Breast epithelium (tissue), 4 donors: ENCODE measurements around the gene M1AP. TPM values are rescaled to one million over a fixed set of nuclear protein-coding genes. Genes with fewer than 3 reads are reported as not detected.

Experiments used
- DNase-seq, 2 donors: peaks; one replicate each; pipeline ENCODE4 v3.0.0-alpha.2; 2019; ENCODE audit warnings: low spot score in 2 of 2
- H3K27ac ChIP-seq, 2 donors: fragments of 200-600 bp; sonication (generic) in 1 of 2; one replicate each; pipeline ENCODE4 v1.5.1; 2016 to 2019; ENCODE audit warnings: mild to moderate bottlenecking in 1 of 2
- H3K27me3 ChIP-seq, 2 donors: fragments of 200-600 bp; sonication (generic) in 1 of 2; one replicate each; pipeline versions ENCODE4 v1.5.1 to v1.6.0; 2017 to 2019; ENCODE audit warnings: control low read depth in 1 of 2, mild to moderate bottlenecking in 1 of 2
- H3K36me3 ChIP-seq: fragments of 200-600 bp; one replicate; pipeline ENCODE4 v1.5.1; 2019
- H3K4me1 ChIP-seq, 2 donors: fragments of 200-600 bp; sonication (generic); one replicate each; pipeline ENCODE4 v1.5.1; 2016 to 2019; ENCODE audit warnings: control low read depth in 1 of 2
- H3K4me3 ChIP-seq, 3 donors: fragments of 200-600 bp; sonication (generic); 1 replicate in 2 of 3; 2 replicates in 1 of 3; pipeline ENCODE4 v1.5.1; 2016 to 2019; ENCODE audit warnings: mild to moderate bottlenecking in 3 of 3, moderate library complexity in 2 of 3
- H3K9me3 ChIP-seq, 2 donors: fragments of 200-600 bp; sonication (generic) in 1 of 2; one replicate each; pipeline ENCODE4 v1.5.1; 2016 to 2019; ENCODE audit warnings: control low read depth in 1 of 2
- CTCF ChIP-seq, 3 donors: fragments of 450-650 bp; IDR thresholded peaks; one replicate each; pipeline ENCODE4 v1.5.1; 2016 to 2017; ENCODE audit warnings: antibody characterized with exemption in 3 of 3, mild to moderate bottlenecking in 3 of 3, moderate library complexity in 3 of 3
- POLR2A ChIP-seq: fragments of 450-650 bp; IDR thresholded peaks from one replicate; pipeline ENCODE4 v1.6.1; 2016; ENCODE audit warnings: antibody characterized with exemption, mild to moderate bottlenecking, moderate library complexity
- POLR2AphosphoS5 ChIP-seq, 3 donors: sonication (generic); formaldehyde crosslinking; IDR thresholded peaks; one replicate each; pipeline ENCODE4 v1.6.1; 2017; ENCODE audit warnings: antibody characterized with exemption in 3 of 3
- intact Hi-C: fragments of 100-400 bp; cut with DNase I; formaldehyde crosslinking; loops from one replicate; pipeline ENCODE4 v1.15.1; 2023; ENCODE audit warnings: low total_unique reads
- total RNA-seq, 3 donors: library from RNA; depleted of rRNA; stranded (reverse); fragments of >200 nt; gene quantifications; one replicate each; pipeline ENCODE4 v1.1.0, GENCODE V29; 2016

Gene M1AP
- total RNA-seq, 3 donors from 2014 or later, result 0.29 to 3.4 (median 0.66) TPM

- H3K9me3 ChIP-seq, result no peaks in the 10 kb centered on the region
Observed at GRCh38 chr2:74533464-74533863, 114.7 kb downstream of the M1AP start.

GRCh38 chr2:74532222-74532621, 115.9 kb downstream of the M1AP start:
- Histone ChIP-seq H3K27ac (no peak overlapping the region), H3K9me3 (no peaks in the 10 kb centered on the region), H3K36me3 (no peaks in the 10 kb centered on the region)

More at GRCh38 chr2:74533464-74533863, 114.7 kb downstream of the M1AP start:
- intact Hi-C loops, result no loop called here
- Histone ChIP-seq H3K4me1 (peaks cover 0 to 15% of the 10 kb centered on the region in 2 donors), H3K27me3 (no peaks in the 10 kb centered on the region), H3K4me3 (no peak overlapping the region), H3K27ac (no peak overlapping the region), H3K36me3 (no peaks in the 10 kb centered on the region)
- no peak for DNase-seq
- TF ChIP-seq POLR2AphosphoS5 (IDR thresholded peaks at IDR 0.05) (no peak), POLR2A (no peak), CTCF (IDR thresholded peaks at IDR 0.05) (no peak)

GRCh38 chr2:74531666-74532065, 116.5 kb downstream of the M1AP start:
- peaks cover 0 to 18% of the 10 kb centered on the region in 2 donors for H3K4me1 ChIP-seq
- no peak overlapping the region for H3K4me3 ChIP-seq
- no peaks in the 10 kb centered on the region for H3K27me3 ChIP-seq
- no peaks in the 10 kb centered on the region for H3K9me3 ChIP-seq
- no peak overlapping the region for H3K27ac ChIP-seq
- no peak for TF ChIP-seq POLR2A
- DNase-seq, result no peak
- no peaks in the 10 kb centered on the region for H3K36me3 ChIP-seq
- intact Hi-C loops, result no loop called here

More at GRCh38 chr2:74532222-74532621, 115.9 kb downstream of the M1AP start:
- intact Hi-C loops, result no loop called here
- DNase-seq, result no peak
- TF ChIP-seq CTCF (IDR thresholded peaks at IDR 0.05) (no peak), POLR2AphosphoS5 (IDR thresholded peaks at IDR 0.05) (no peak), POLR2A (no peak)
- H3K4me3 ChIP-seq, result no peak overlapping the region
- no peaks in the 10 kb centered on the region for H3K27me3 ChIP-seq
- H3K4me1 ChIP-seq, result peaks cover 0 to 18% of the 10 kb centered on the region in 2 donors

- H3K27ac ChIP-seq, result peak overlapping the region; percentile 90 to 92
- no peaks in the 10 kb centered on the region for H3K36me3 ChIP-seq
- intact Hi-C loops, result no loop called here
- no peaks in the 10 kb centered on the region for H3K27me3 ChIP-seq
- peaks cover 0 to 18% of the 10 kb centered on the region in 2 donors for H3K4me1 ChIP-seq
- peak overlapping the region; percentile 75 to 92 (median 77) for H3K4me3 ChIP-seq
- no peaks in the 10 kb centered on the region for H3K9me3 ChIP-seq
- TF ChIP-seq POLR2A (no peak), POLR2AphosphoS5 (IDR thresholded peaks at IDR 0.05) (no peak), CTCF (IDR thresholded peaks at IDR 0.05) (no peak)
- DNase-seq, result no peak
Observed at GRCh38 chr2:74530239-74531187, 117.6 kb downstream of the M1AP start.

- intact Hi-C loops, result no loop called here
- no peaks in the 10 kb centered on the region for H3K36me3 ChIP-seq
- DNase-seq, result peak; percentile 95 to 96
Observed at GRCh38 chr2:74529357-74530238, 118.5 kb downstream of the M1AP start, which contains the start of the genes AUP1 and HTRA2. TSS of gene AUP1 (minus strand) at chr2:74529706. CDS start at chr2:74529629, 77 bp downstream. TSS of gene HTRA2 (plus strand) at chr2:74529933. CDS start at chr2:74530007, 74 bp downstream.

More at GRCh38 chr2:74529357-74530238, 118.5 kb downstream of the M1AP start, which contains the start of the genes AUP1 and HTRA2:
- peak within 1 kb of the TSS; percentile 90 to 92 for H3K27ac ChIP-seq
- peak; percentile 86 to 94 (median 88) for TF ChIP-seq POLR2AphosphoS5 (IDR thresholded peaks at IDR 0.05)
- TF ChIP-seq CTCF (IDR thresholded peaks at IDR 0.05), result no peak
- TF ChIP-seq POLR2A, result peak; percentile 61
- no peaks in the 10 kb centered on the region for H3K27me3 ChIP-seq
- H3K9me3 ChIP-seq, result no peaks in the 10 kb centered on the region
- peak within 1 kb of the TSS; percentile 75 to 92 (median 77) for H3K4me3 ChIP-seq
- peaks cover 0 to 18% of the 10 kb centered on the region in 2 donors for H3K4me1 ChIP-seq
